Esophagus muscularis mucosa (tissue), 3 donors: ENCODE results near the gene RALGAPA1.

Source experiments
- CTCF ChIP-seq, 3 experiments: fragments of 200-600 bp in 2 of 3; fragments of 450-650 bp in 1 of 3; sonication (generic) in 2 of 3; IDR thresholded peaks; one replicate each; pipeline ENCODE4 v1.5.1; 2017 to 2019; ENCODE audit warnings: antibody characterized with exemption in 3 of 3, mild to moderate bottlenecking in 2 of 3, moderate library complexity in 1 of 3
- EP300 ChIP-seq: sonication (generic); formaldehyde crosslinking; IDR thresholded peaks from one replicate; pipeline ENCODE4 v1.6.1; 2017; ENCODE audit warnings: antibody characterized with exemption

GRCh38 chr14:35499180-35499579 is 309.9 kb downstream of the RALGAPA1 start:
- TF ChIP-seq CTCF (IDR thresholded peaks at IDR 0.05) (no peak), EP300 (no peak)
